GM21723 (cell line): ENCODE data around the gene WSCD2.

Experiments used
- ATAC-seq: cut with Tn5 transposase; IDR thresholded peaks from one replicate; pipeline ENCODE4 v1.9.1; 2021; ENCODE audit warnings: mild to moderate bottlenecking, moderate library complexity; ENCODE audit not compliant: unreplicated experiment

The WSCD2 gene

DNA sequence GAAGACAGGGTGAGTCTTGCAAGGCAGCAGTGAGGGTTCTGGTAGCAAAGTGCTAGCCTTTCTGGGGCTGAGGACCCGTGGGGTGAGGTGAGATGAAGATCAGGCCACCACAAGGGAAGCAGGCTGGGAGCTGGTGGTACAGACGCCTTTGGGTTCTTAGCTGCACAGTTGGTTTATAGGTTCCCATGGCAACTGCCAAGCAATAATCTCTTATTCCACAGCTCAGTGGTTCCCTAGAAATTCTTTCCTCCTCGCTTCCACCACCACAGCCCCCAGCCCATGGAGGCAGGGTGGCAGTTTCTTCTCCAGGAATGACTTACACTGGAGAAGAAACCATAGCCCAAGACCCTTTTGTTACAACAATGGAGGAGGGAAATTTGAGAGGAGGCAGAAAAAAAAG, 127.9 kb downstream of the WSCD2 start:
- ATAC-seq = no peak

DNA sequence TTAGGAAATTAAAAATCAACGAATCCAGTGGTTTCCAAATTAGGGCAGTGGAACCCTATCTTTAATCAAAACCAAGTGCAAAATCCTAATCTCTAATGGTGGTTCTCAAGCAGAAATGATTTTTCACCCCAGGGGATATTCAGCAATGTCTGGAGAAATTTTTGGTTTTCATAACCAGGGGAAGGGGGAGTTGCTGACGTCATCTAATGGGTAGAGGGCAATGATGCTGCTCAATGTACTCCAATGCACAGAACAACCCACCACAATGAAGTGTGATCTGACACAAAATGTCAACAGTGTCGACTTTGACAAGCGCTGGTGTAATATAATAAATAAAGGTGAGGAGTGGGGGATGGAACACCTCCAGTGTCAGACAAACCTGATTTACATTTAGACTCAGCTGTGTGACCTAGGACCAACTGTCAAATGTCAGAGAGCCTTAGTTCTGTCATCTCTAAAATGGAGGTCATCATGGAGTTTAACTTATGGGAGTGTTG, 128.6 kb downstream of the WSCD2 start:
- no peak for ATAC-seq

DNA sequence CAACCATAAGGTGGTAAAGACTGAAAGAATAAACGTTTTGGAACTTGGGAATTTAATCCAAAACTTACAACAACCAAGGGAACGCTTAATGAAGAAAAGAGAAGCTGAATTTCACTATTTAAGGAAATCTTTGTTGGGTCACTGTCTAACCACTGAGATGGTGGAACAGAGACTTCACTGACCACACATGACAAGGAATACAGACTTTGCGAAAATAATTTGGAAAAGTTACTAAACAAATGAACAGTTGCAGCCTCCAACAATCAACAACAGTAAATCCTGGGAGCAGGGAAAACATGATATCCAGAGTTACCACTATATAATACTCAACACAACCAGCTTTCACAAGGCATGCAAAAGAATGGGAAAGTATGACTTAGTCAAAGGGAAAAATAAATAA, 131.0 kb downstream of the WSCD2 start:
- no peak for ATAC-seq

- no peak for ATAC-seq
Observed at GRCh38 chr12:108260969-108261368, 131.9 kb downstream of the WSCD2 start.

GRCh38 chr12:108265505-108265904, 136.4 kb downstream of the WSCD2 start:
- no peak for ATAC-seq

- no peak for ATAC-seq
Observed at GRCh38 chr12:108266131-108266530, 137.0 kb downstream of the WSCD2 start.

DNA sequence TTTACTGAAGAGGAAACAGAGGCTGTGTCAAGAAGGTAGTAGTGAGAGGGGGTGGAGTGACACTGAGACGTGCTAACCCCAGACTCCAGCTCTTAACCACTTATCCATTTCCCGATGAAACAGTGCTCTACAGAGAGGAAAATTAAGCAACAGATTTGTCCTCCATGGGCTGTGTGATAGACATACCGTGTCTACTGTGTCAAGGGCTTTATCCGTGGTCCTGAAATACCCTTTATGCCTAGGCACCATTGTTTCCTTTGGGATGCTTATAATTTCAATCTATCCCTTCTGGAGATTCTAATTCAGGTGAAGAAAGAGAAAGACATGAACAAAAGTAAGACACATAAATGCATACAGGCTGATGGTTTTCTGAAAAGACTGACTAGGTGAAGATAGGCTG, 138.4 kb downstream of the WSCD2 start:
- ATAC-seq = no peak

- ATAC-seq = no peak
Observed at GRCh38 chr12:108268397-108268796, 139.3 kb downstream of the WSCD2 start.

- ATAC-seq = no peak
Observed at GRCh38 chr12:108269224-108269623, 140.1 kb downstream of the WSCD2 start.

DNA sequence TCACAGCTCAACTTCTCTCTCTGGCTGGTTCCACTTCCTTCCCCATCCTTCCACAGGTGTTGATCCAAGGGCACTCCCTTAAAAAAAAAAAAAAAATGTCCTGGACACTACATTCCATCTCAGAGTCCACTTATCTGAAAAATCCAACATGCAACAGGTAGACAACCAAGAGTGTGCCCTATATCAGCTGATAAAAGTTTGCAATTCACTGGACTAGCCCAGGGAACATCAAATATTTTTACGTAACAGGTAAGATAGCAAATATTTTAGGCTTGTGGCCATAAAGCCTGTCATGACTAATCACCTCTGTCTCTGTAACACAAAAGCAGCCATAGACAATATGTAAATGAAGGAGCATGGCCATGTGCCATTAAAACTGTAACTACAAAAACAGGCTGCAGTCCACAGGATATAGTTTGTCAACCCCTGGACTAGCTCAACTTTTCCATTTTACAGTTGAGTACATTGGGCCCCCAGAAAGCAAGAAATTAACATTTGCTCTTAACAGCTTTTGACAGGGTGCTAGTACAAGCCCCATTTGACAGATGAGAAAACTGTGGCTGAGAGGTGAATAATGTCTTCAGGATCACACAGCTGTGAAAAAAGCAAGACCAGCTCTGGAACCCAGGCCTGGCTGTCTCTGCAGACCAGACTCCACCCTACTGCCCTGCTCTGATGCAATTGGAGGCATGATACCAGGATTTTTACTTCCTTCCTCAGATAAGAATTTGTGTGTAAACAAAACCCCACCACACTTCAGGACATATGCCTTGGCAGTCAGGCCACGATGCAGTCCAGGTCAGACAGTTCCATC, 141.2 kb downstream of the WSCD2 start:
- ATAC-seq = no peak

DNA sequence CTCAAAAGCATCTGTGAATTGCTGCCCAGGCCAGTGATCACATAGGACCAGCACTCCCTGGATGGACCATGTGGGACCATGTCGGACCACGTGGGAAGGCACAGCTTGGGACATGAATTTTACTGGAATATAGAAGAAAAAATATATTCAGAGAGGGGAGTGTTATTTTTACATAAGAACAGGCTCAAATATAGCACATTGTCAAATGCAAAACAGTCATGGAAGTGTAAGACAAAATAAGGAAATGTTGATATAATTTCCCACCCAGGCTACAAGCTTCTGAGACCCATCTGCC, 141.7 kb downstream of the WSCD2 start:
- ATAC-seq = no peak

DNA sequence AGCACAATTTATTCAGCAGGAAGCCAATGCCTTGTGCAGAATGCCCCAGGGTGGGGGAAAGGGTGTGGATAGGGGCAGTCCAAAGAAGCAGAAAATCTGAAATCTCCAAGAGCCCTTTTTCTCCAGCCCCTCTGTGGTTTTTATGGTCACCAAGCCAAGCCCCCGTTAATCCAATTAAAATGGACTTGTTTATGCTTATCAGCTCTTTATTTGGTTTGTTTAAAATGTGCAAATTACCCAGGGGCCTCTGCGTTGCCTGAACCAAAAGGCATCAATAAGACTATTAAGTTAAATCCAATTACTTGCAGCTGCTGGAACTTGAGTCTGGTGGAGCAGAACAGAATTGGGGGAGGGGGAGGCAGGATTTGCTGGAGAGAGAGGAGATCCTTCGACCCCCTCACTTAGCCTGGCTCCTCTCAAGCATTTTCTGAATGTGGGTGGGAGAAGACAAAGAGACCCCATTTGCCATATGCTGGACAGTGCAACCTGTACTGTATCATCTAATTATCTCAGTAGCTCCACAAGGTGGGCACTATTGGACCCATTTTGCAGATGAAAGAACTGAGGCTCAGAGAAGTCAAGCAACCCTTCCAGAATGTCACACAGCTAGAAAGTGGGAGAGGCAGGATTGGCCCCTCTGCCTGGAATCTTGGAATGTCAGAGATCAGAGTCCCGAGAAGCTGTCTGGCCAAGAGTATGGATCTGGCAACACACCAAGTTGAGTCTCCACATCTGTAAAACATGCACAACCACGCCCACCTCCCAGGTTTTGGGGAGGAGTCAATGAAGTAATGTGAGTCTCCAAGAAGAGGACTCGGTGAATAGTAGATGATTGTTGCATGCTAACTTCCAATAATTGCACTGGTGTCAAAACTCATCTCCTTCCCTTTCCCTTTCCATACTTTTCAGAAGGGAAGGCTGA, 143.1 kb downstream of the WSCD2 start:
- ATAC-seq = no peak

DNA sequence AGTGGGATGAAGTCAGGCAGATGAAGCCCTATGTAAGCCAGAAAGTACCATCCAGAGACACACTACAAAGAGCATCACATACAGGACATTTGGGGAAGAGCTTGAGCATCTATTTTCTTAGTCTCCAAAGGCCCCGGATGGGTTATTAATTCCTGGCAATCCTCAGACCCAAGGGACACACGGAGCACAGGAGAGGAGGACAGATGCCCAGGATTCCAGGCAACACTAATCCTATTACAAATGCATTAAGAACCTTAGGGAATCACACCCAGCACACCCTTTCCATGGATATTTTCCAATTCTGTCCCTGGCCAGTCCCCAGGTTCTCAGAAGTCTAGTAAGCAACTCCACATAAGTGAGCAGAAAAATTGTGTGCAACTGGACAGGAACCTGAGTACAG, 144.1 kb downstream of the WSCD2 start:
- ATAC-seq = no peak

GRCh38 chr12:108277613-108278012, 148.5 kb downstream of the WSCD2 start:
- no peak for ATAC-seq

GRCh38 chr12:108282160-108282559, 153.1 kb downstream of the WSCD2 start:
- ATAC-seq = no peak

DNA sequence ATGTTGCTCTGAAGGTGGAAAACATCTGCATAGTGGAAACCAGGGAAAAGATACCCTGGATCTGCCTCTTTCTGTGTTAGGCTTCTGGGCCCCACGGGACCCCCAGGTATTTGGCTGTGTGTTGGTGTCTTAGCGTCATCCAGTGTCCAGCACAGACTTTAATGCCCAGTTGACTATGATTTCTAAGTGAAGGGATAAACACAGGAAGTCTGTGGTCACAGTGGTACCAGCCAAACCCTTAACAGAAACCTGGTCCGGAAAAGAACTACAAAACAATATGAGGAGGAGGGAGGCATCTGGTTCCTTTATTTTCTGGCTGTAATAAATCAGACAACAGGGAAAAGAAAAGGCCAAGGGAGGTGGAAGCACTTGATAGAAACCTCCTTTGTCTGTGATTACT, 153.6 kb downstream of the WSCD2 start:
- no peak for ATAC-seq

DNA sequence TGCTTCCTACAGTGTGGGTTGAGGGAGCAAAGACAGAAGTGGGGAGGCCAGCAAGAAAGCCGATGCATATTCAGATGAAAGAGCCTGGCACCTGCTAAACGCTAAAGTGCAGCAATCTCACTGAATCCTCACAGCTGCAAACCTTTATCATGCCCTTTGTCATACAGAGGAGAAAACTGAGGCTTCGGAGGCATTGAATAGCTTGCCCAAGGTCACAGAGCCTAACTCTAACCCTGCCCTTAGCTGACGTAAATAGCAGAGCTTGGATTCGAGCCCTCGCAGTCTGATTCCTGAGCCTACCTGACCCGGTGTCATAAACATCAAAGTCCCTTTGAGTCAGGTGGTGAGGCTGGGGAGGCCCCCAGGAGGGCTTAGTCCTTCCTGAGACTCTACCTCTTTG, 155.1 kb downstream of the WSCD2 start:
- no peak for ATAC-seq

GRCh38 chr12:108285016-108285415, 155.9 kb downstream of the WSCD2 start:
- no peak for ATAC-seq

GRCh38 chr12:108287227-108287626, 158.1 kb downstream of the WSCD2 start:
- ATAC-seq = no peak

DNA sequence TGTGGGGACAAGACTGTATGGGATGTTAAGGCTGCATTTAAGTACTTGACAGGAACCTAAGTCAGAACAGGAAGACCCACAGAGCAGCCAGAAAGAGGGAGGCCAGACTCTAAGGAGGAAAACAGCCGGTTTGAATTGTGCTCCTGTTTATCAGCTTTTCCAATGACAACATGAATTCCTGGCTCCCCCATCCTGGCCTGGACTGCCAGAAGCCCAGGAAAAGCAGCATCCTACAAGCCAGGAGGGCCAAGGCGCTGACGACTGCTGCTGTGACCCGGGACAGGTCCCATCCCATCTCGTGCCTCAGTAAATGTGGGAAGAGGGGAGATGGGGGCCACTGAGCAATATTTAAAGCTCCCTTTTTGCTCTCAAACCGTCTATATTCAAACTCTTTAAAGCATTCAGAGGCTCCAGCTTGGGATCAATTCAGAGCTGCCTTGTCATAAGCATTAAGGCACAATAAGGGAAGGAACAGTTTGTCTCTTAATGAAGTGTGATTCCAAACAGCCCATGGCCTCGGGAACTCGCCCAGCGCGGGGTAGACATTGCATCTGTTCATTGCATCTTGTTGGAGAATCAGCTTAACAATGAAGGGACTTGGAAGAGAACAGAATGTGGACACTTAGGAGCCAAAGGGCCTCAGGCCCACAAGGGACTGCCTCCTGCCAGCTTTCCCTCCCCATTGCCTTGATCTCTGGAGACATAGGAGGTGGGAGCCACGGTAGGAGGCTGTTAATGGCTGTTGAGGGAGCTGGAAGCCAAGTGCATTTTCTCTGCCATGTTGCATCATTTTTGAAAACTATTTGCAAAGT, 160.5 kb downstream of the WSCD2 start:
- no peak for ATAC-seq

DNA sequence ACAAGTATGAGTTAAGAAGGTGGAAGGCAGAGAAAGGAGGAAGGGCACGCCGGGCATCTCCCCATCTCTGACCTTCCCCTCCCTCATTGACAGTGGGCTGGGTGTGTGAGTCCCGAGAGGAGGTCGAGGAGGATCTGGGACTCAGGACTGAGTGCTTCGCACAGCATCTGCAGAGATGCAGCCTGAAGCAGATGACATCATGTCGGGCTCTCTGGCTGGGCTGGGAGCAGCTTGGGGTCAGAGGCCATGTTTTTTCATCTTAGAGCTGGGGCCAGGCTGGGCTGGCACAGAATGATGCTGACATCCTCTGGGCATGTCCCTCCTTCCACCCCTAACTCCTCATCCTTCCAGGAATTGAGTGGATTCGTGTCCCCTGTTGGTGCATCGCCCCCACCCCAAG, 166.6 kb downstream of the WSCD2 start:
- no peak for ATAC-seq
